ENCODE data around the gene CHTF18. TPM values are rescaled to one million over a fixed set of nuclear protein-coding genes. Genes with fewer than 3 reads are reported as not detected.

Gene CHTF18
- total RNA-seq, 1 experiment from 2014 or later: 30.9 TPM

- ChIA-PET CTCF (interaction anchor here (0.5 to 0.9 kb wide), 4 partner anchors 24 to 323 kb away, joined by 3 to 5 read pairs (median 3); no protein-coding TSS in a partner anchor), POLR2A (interaction anchor here (0.5 to 1.2 kb wide), 3 partner anchors 10 to 65 kb away, joined by 3 to 4 read pairs (median 3); partner anchors contain the start of gene METRN)
- no peak overlapping the region for H3K4me3 Mint-ChIP-seq (ENCODE audit: unreplicated experiment)
- no peak for DNase-seq (ENCODE audit: unreplicated experiment)
- intact Hi-C loops (cut with micrococcal nuclease): no loop called here
- no TSS peak for BruUV-seq (replicated peaks)
- peaks cover 9% of the 10 kb centered on the region for H3K4me1 Mint-ChIP-seq (ENCODE audit: insufficient read depth, unreplicated experiment)
- no peaks in the 10 kb centered on the region for H3K9me3 Mint-ChIP-seq (ENCODE audit: unreplicated experiment)
- TF ChIP-seq CTCF (IDR thresholded peaks at IDR 0.05; ENCODE audit: unreplicated experiment): no peak
- H3K27me3 Mint-ChIP-seq (ENCODE audit: insufficient read depth, unreplicated experiment): no peaks in the 10 kb centered on the region
- no peak overlapping the region for H3K27ac Mint-ChIP-seq (ENCODE audit: low read depth, unreplicated experiment)
- peaks cover 12% of the 10 kb centered on the region for H3K36me3 Mint-ChIP-seq (ENCODE audit: insufficient read depth, unreplicated experiment)
These were observed 8.1 kb upstream of the CHTF18 start for GRCh38 chr16:780296-780695.

- no peak for TF ChIP-seq CTCF (IDR thresholded peaks at IDR 0.05; ENCODE audit: unreplicated experiment)
- POLR2A ChIA-PET: interaction anchor here (0.6 to 3.2 kb wide), 8 partner anchors 7 to 69 kb away, joined by 3 to 17 read pairs (median 4); partner anchors contain the start of genes ANTKMT, CIAO3 and METRN
- DNase-seq (ENCODE audit: unreplicated experiment): no peak
- Mint-ChIP-seq H3K4me1 (ENCODE audit: insufficient read depth, unreplicated experiment) (peaks cover 9% of the 10 kb centered on the region), H3K4me3 (ENCODE audit: unreplicated experiment) (peak overlapping the region; percentile 14), H3K9me3 (ENCODE audit: unreplicated experiment) (no peaks in the 10 kb centered on the region), H3K27me3 (ENCODE audit: insufficient read depth, unreplicated experiment) (no peaks in the 10 kb centered on the region), H3K36me3 (ENCODE audit: insufficient read depth, unreplicated experiment) (peaks cover 12% of the 10 kb centered on the region), H3K27ac (ENCODE audit: low read depth, unreplicated experiment) (no peak overlapping the region)
- CTCF ChIA-PET: interaction anchor here (0.8 to 1.0 kb wide), 3 partner anchors 40 to 322 kb away, joined by 3 to 4 read pairs (median 3); no protein-coding TSS in a partner anchor
- intact Hi-C loops (cut with micrococcal nuclease): no loop called here
- BruUV-seq (replicated peaks): no TSS peak
These were observed 6.9 kb upstream of the CHTF18 start for GRCh38 chr16:781346-782010.

- no peaks in the 10 kb centered on the region for H3K9me3 Mint-ChIP-seq (ENCODE audit: unreplicated experiment)
- ChIA-PET POLR2A (interaction anchor here (0.6 to 3.4 kb wide), 10 partner anchors 8 to 70 kb away, joined by 3 to 17 read pairs (median 5); partner anchors contain the start of genes ANTKMT, CIAO3, HAGHL and MSLN), CTCF (interaction anchor here (0.6 to 1.2 kb wide), 4 partner anchors 66 to 160 kb away, joined by 3 to 6 read pairs (median 3); no protein-coding TSS in a partner anchor)
- peaks cover 9% of the 10 kb centered on the region for H3K4me1 Mint-ChIP-seq (ENCODE audit: insufficient read depth, unreplicated experiment)
- intact Hi-C loops (cut with micrococcal nuclease): no loop called here
- H3K36me3 Mint-ChIP-seq (ENCODE audit: insufficient read depth, unreplicated experiment): peaks cover 12% of the 10 kb centered on the region
- no peak overlapping the region for H3K27ac Mint-ChIP-seq (ENCODE audit: low read depth, unreplicated experiment)
- TF ChIP-seq CTCF (IDR thresholded peaks at IDR 0.05; ENCODE audit: unreplicated experiment): no peak
- H3K27me3 Mint-ChIP-seq (ENCODE audit: insufficient read depth, unreplicated experiment): no peaks in the 10 kb centered on the region
- peak overlapping the region; percentile 14 for H3K4me3 Mint-ChIP-seq (ENCODE audit: unreplicated experiment)
- DNase-seq (ENCODE audit: unreplicated experiment): no peak
- BruUV-seq (replicated peaks): no TSS peak
These were observed 6.2 kb upstream of the CHTF18 start for GRCh38 chr16:782258-782657.

GRCh38 chr16:782766-783403 lies 5.5 kb upstream of the CHTF18 start:
- CTCF ChIA-PET: interaction anchor here (0.7 to 4.5 kb wide), 6 partner anchors 10 to 75 kb away, joined by 3 to 37 read pairs (median 6); partner anchors contain the start of gene CIAO3
- H3K27ac Mint-ChIP-seq (ENCODE audit: low read depth, unreplicated experiment): no peak overlapping the region
- POLR2A ChIA-PET: interaction anchor here (0.7 to 3.6 kb wide), 15 partner anchors 8 to 87 kb away, joined by 3 to 22 read pairs (median 4); partner anchors contain the start of genes ANTKMT, CIAO3, HAGHL and MSLN
- peaks cover 12% of the 10 kb centered on the region for H3K36me3 Mint-ChIP-seq (ENCODE audit: insufficient read depth, unreplicated experiment)
- H3K4me1 Mint-ChIP-seq (ENCODE audit: insufficient read depth, unreplicated experiment): peaks cover 9% of the 10 kb centered on the region
- H3K4me3 Mint-ChIP-seq (ENCODE audit: unreplicated experiment): peak overlapping the region; percentile 54
- BruUV-seq (replicated peaks): no TSS peak
- H3K9me3 Mint-ChIP-seq (ENCODE audit: unreplicated experiment): no peaks in the 10 kb centered on the region
- intact Hi-C loops (cut with micrococcal nuclease): no loop called here
- no peaks in the 10 kb centered on the region for H3K27me3 Mint-ChIP-seq (ENCODE audit: insufficient read depth, unreplicated experiment)
- TF ChIP-seq CTCF (IDR thresholded peaks at IDR 0.05; ENCODE audit: unreplicated experiment): no peak
- peak; percentile 64 for DNase-seq (ENCODE audit: unreplicated experiment)
